ENCODE measurements around the gene PCNX1. TPM values are rescaled to one million over a fixed set of nuclear protein-coding genes. Genes with fewer than 3 reads are reported as not detected.

Gene PCNX1
- total RNA-seq, 1 donor from 2014 or later, result 18.0 TPM

- no peak for TF ChIP-seq CTCF (conservative IDR thresholded peaks at IDR 0.05; ENCODE audit: low read depth, low read length)
- no peak overlapping the region for H3K4me3 ChIP-seq (ENCODE audit: low read depth, low read length)
- DNase-seq (ENCODE audit: low read depth), result no peak
These were observed 189.7 kb downstream of the PCNX1 start for GRCh38 chr14:71096947-71097346.

- TF ChIP-seq CTCF (conservative IDR thresholded peaks at IDR 0.05; ENCODE audit: low read depth, low read length), result peak; percentile 88
- no peak for DNase-seq (ENCODE audit: low read depth)
- H3K4me3 ChIP-seq (ENCODE audit: low read depth, low read length), result no peak overlapping the region
These were observed 196.6 kb downstream of the PCNX1 start for GRCh38 chr14:71103662-71104484.

GRCh38 chr14:71105177-71105576 is 197.9 kb downstream of the PCNX1 start:
- no peak for TF ChIP-seq CTCF (conservative IDR thresholded peaks at IDR 0.05; ENCODE audit: low read depth, low read length)

GRCh38 chr14:71107921-71108320 is 200.7 kb downstream of the PCNX1 start:
- no peak overlapping the region for H3K4me3 ChIP-seq (ENCODE audit: low read depth, low read length)
- DNase-seq (ENCODE audit: low read depth), result no peak
- no peak for TF ChIP-seq CTCF (conservative IDR thresholded peaks at IDR 0.05; ENCODE audit: low read depth, low read length)

More at GRCh38 chr14:71105177-71105576, 197.9 kb downstream of the PCNX1 start:
- no peak for DNase-seq (ENCODE audit: low read depth)
- H3K4me3 ChIP-seq (ENCODE audit: low read depth, low read length), result no peak overlapping the region

GRCh38 chr14:71108398-71109119 is 201.3 kb downstream of the PCNX1 start:
- no peak for DNase-seq (ENCODE audit: low read depth)
- H3K4me3 ChIP-seq (ENCODE audit: low read depth, low read length), result no peak overlapping the region
- no peak for TF ChIP-seq CTCF (conservative IDR thresholded peaks at IDR 0.05; ENCODE audit: low read depth, low read length)

GRCh38 chr14:71113376-71113775 is 206.1 kb downstream of the PCNX1 start:
- DNase-seq (ENCODE audit: low read depth), result no peak
- H3K4me3 ChIP-seq (ENCODE audit: low read depth, low read length), result no peak overlapping the region
- TF ChIP-seq CTCF (conservative IDR thresholded peaks at IDR 0.05; ENCODE audit: low read depth, low read length), result no peak

Data from epithelial cell of proximal tubule (primary cell).